T follicular helper cell (primary cell): ENCODE data around the gene SDHC.
"Not testable (repeated sequence)": the region's sequence is repeated elsewhere in the genome, so short reads cannot be mapped to it uniquely, and the experiment has no call there.

Source experiments
- DNase-seq: peaks from one replicate; pipeline ENCODE4 v3.0.0-alpha.2; 2020; ENCODE audit warnings: low read depth

Gene SDHC

DNA sequence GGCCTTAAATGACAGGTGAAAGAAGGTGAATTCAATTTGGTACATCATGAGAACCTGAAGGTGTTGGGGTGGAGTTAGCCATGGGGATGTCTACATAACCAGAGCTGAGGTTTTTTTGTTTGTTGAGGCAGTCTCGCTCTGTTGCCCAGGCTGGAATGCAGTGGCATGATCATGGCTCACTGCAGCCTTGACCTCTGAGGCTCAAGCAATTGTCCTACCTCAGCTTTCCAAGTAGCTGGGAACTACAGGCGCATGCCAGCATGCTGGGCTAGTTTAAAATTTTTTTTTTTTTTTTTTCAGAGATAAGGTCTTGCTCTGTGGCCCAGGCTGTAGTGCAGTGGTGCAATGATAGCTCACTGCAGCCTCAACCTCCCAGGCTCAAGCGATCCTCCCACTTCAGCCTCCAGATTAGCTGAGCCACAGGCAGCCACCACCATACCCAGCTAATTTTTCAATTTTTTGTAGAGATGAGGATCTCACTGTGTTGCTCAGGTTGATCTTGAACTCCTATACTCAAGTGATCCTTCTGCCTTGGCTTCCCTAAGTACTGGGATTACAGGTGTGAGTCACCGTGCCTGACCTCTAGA is 2.5 kb upstream of the SDHC start:
- no peak for DNase-seq

DNA sequence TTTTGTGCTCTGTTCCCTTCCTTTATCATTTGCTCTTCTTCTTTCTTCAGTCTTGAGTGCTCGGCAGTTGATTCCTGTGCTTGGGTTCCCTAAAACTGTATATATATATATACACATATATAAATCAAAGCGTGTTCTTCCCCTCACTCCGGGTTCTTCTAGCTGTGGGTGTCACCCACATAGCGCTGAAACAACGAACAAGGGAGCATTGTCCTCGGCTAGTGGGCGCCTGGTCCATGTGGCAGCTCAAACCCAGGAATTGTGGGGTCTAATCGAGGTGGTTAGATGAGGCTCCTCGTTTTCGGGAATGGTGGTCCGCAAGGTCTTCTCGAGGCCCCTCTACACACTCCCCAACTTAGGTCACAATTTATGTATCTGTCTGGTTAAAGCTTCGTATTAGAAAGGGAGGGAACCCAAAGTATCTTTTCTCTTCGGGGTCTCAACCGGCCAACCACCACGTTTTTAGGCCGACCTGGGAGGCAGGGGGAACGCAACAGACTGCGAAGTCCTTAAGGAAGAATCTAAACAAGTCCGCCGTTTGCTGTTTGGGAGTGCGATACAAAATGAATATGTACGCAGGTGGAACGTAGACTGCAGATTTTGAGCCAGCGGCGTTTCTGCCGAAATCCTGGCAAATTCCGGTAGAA is 504 bp upstream of the SDHC start:
- DNase-seq, result no peak

- not testable (repeated sequence) for DNase-seq
These were observed 1.9 kb downstream of the SDHC start for GRCh38 chr1:161315841-161316674.

- DNase-seq, result no peak
These were observed 9.8 kb downstream of the SDHC start for GRCh38 chr1:161324020-161324419.

DNA sequence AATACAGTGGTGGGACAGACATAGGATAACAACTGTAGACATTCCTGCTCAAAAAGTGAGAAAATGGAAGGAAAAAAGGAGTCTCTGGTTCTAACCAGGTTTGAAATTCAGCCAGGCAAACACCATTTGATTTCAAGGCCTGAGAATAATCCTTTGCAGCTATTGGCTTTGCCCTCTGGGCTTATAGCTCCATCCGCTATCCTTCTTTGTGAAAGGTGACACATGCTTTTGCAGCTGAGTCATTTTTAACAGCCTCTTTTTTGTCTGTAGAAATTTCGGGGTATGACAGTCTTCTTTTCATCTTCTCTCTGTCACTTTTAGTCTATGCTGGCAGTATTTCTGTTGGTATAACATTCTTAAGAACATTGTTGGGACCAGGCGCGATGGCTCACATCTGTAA is 16.2 kb downstream of the SDHC start:
- DNase-seq, result no peak

- DNase-seq, result no peak
These were observed 19.0 kb downstream of the SDHC start for GRCh38 chr1:161333166-161333565.

DNA sequence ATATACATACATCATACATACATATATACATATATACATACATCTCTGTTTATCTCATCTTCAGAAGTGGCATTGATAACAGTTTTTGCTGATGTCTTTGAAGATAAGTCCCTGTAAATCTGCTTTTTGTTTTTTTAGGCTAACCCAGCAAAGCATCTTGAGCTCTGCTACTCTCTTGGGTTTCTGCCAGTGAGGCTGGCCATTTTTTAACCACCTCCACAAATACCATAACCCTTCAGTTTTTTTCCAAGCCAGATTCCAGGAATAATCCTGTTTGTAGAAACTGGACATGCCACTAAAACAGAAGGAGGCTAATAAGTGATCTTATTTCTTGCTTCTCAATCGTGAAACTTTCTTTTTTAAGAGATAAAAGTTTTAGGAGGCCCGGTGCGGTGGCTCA is 21.6 kb downstream of the SDHC start:
- no peak for DNase-seq

GRCh38 chr1:161342177-161342576 is 28.0 kb downstream of the SDHC start:
- DNase-seq, result no peak

- DNase-seq, result no peak
These were observed 28.6 kb downstream of the SDHC start for GRCh38 chr1:161342821-161343220.

DNA sequence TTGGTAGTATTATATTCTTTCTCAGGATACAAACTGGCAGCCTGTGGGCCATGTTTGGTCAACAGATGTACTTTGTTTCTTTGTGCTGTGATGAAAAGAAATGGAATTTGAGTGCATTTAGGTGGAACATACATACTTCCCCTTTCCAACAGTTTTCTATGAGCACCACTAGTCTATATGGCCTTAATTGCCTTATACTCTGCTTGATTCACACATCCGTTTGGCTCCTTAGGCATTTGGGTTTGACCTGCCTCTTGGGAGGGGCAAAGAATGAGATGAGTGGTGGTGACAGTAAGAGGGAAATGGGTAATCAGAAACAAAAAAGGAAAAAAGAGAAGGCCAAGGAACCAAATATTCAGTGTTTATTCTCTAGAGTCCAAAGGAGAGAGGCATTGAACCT is 36.5 kb downstream of the SDHC start:
- DNase-seq, result no peak

DNA sequence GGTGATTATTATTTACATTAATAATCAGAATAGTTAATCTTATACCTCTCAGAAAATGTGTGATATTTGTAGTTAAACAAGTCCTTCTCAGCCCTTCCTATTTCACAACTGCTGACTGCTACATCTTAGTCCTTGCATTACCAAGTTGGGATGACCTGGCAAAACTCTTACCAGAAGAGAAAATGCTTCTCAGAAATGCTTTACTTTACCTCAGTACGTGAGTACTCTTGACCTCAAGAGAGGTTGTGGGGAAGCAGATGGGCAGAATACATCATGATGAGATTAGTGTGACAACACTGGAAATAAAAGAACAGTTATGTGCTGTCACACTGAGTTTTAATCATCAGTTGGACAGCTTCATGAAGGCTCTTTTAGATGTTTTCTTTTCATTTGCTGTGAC is 37.3 kb downstream of the SDHC start:
- DNase-seq, result no peak

GRCh38 chr1:161357073-161357472 is 42.9 kb downstream of the SDHC start:
- DNase-seq, result no peak

GRCh38 chr1:161359291-161359690 is 45.1 kb downstream of the SDHC start:
- no peak for DNase-seq

- DNase-seq, result no peak
These were observed 50.2 kb downstream of the SDHC start for GRCh38 chr1:161364332-161364731.

GRCh38 chr1:161365207-161365606 is 51.0 kb downstream of the SDHC start:
- DNase-seq, result no peak

DNA sequence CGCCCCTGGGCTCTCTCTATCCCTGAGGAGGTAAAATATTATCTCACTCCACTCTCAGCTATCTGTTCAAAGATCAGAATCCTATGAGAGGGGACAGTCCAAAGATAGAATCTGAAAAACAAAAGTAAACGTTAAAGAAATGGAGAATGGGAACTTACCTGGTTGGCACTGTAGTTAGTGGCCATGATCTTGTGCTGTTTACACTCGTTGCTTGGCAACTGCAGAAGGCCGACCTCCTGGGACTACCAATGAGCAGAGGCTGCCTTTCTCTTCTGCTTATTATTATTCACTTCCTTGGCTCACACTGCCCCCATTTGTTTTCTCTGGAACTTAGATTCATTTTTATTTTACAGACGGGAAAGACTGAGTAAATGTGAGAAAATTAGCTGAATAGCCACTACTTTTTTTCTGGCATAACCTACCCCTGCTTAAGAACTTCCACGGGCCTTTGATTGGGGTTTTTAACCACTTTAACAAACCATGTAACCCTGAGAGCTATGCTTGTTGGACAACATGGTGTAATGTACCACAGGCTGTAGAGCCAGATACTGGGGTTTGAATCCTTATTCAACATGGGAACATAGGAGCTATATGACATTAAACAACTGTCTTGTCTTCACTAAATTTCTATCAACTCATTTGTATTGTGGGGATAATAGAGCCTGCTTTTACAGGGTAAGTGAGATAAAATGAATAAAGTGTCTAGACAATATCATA is 53.7 kb downstream of the SDHC start, which contains the start of gene CFAP126:
Gene CFAP126, minus strand, starts transcription at position 193 of the 717 bp plus-strand sequence. Its CDS starts 8 bp downstream, at position 185.
- peak; percentile 45 for DNase-seq

DNA sequence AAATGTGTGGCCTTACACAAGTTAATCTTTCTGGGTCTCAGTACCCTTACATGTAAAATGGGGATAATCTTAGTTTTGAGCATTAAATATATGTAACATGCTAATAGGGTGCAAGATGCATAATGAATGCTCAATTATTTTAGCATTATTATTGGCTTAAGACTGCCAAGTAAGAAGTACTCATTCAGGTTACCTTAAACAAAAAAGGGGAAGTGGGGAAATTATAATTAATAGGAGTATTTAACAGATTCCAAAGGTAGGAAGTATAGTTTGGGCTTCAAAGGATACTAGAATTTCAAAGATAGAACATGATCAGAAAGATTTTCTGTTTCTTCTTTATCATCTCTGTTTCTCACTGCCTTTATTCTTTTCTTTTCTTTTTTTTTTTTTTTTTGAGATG is 59.3 kb downstream of the SDHC start:
- DNase-seq, result no peak

- no peak for DNase-seq
These were observed 60.2 kb downstream of the SDHC start for GRCh38 chr1:161374373-161374772.

DNA sequence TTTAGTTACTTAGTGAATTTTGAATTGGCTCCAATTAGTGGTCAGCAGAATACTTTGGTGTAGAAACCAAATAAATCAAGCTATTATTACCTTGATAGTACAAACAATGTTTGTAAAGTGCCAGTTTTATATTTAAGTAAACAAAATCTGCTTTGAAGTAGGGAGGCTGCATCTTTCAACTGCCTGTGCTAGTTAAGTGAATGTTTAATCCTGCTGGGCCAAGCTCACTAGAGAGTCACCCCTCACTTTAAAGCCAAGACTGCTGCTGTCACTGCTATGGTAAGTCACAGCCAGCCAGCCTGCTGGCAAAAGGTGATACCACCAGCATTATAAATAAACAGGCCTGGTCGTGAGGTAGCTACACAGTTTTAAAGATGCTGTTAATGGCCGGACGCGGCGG is 63.8 kb downstream of the SDHC start:
- DNase-seq, result no peak

DNA sequence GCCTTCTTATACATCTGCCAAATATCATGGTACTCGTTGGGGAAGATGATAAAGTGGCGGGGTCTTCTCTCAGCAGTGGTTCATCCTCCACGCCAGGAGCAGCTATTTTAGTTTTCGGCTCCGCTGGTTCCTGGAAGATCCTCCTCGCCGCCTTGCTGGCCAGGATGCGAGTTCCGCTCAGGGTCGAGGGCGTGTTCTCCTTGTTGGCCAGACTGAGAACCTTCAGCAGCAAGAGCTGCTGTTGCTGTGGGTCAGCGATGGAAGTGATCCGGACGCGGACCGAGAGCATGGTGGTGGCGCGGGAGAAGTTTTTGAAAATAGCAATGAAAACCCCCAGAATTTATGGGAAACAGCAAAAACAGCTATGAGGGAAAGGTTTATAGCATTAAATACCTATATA is 64.9 kb downstream of the SDHC start:
- no peak for DNase-seq

- DNase-seq, result no peak
These were observed 67.5 kb downstream of the SDHC start for GRCh38 chr1:161381707-161382106.

GRCh38 chr1:161382214-161383019 is 68.2 kb downstream of the SDHC start:
- no peak for DNase-seq
